Progenitor cell of endocrine pancreas (in vitro differentiated cells): ENCODE data around the gene FN1. TPM values are rescaled to one million over a fixed set of nuclear protein-coding genes. Genes with fewer than 3 reads are reported as not detected.

Experiments used
- DNase-seq: peaks from one replicate; pipeline ENCODE4 v3.0.0; 2021; ENCODE audit warnings: low spot score; ENCODE audit not compliant: unreplicated experiment
- H3K27ac Mint-ChIP-seq: 2 replicates; pipeline ENCODE4 v1.8.0; 2021; ENCODE audit warnings: mild to moderate bottlenecking, moderate library complexity, mixed read lengths
- H3K27me3 Mint-ChIP-seq: 2 replicates; pipeline ENCODE4 v1.8.0; 2021; ENCODE audit warnings: mixed read lengths
- H3K36me3 Mint-ChIP-seq: 2 replicates; pipeline ENCODE4 v1.8.0; 2022; ENCODE audit warnings: mixed read lengths; ENCODE audit not compliant: insufficient read depth
- H3K4me1 Mint-ChIP-seq: 2 replicates; pipeline ENCODE4 v1.8.0; 2021; ENCODE audit warnings: low read depth, mixed read lengths
- H3K4me3 Mint-ChIP-seq: 2 replicates; pipeline ENCODE4 v1.8.0; 2021; ENCODE audit warnings: low read depth, mild to moderate bottlenecking, moderate library complexity, mixed read lengths
- H3K9me3 Mint-ChIP-seq: 2 replicates; pipeline ENCODE4 v1.8.0; 2021; ENCODE audit warnings: low read depth, mixed read lengths
- CTCF ChIP-seq: fragments of 200-600 bp; sonication (generic); IDR thresholded peaks from one replicate; pipeline ENCODE4 v1.5.0; 2021; ENCODE audit warnings: antibody characterized with exemption, mild to moderate bottlenecking; ENCODE audit not compliant: unreplicated experiment
- total RNA-seq: library from RNA; stranded (reverse); gene quantifications from 2 replicates; pipeline ENCODE4 v1.2.1, GENCODE V29; 2021

Gene FN1
- total RNA-seq, 1 donor from 2014 or later = 2,744 TPM

GRCh38 chr2:215461836-215462532 is 26.1 kb upstream of the FN1 start:
- H3K27me3 Mint-ChIP-seq = no peaks in the 10 kb centered on the region
- H3K4me3 Mint-ChIP-seq = no peak overlapping the region
- H3K36me3 Mint-ChIP-seq = no peaks in the 10 kb centered on the region
- H3K4me1 Mint-ChIP-seq = peaks cover 7% of the 10 kb centered on the region
- peaks cover 4% of the 10 kb centered on the region for H3K9me3 Mint-ChIP-seq
- H3K27ac Mint-ChIP-seq = no peak overlapping the region
- TF ChIP-seq CTCF = no peak
- DNase-seq = no peak

GRCh38 chr2:215460682-215461382 is 25.0 kb upstream of the FN1 start:
- Mint-ChIP-seq H3K4me3 (no peak overlapping the region), H3K4me1 (peaks cover 9% of the 10 kb centered on the region), H3K27me3 (no peaks in the 10 kb centered on the region), H3K36me3 (no peaks in the 10 kb centered on the region), H3K9me3 (peaks cover 4% of the 10 kb centered on the region), H3K27ac (peak overlapping the region; percentile 27)
- no peak for TF ChIP-seq CTCF
- no peak for DNase-seq

GRCh38 chr2:215455958-215456357 is 20.1 kb upstream of the FN1 start:
- Mint-ChIP-seq H3K27ac (no peak overlapping the region), H3K4me1 (peaks cover 11% of the 10 kb centered on the region), H3K4me3 (no peak overlapping the region), H3K9me3 (peaks cover 3% of the 10 kb centered on the region), H3K27me3 (no peaks in the 10 kb centered on the region), H3K36me3 (no peaks in the 10 kb centered on the region)
- no peak for TF ChIP-seq CTCF
- DNase-seq = no peak

GRCh38 chr2:215454519-215455246 is 18.8 kb upstream of the FN1 start:
- Mint-ChIP-seq H3K27ac (no peak overlapping the region), H3K36me3 (peaks cover 1% of the 10 kb centered on the region), H3K4me1 (peaks cover 6% of the 10 kb centered on the region), H3K27me3 (no peaks in the 10 kb centered on the region), H3K9me3 (peaks cover 7% of the 10 kb centered on the region), H3K4me3 (no peak overlapping the region)
- DNase-seq = no peak
- peak; percentile 76 for TF ChIP-seq CTCF

- peaks cover 1% of the 10 kb centered on the region for H3K36me3 Mint-ChIP-seq
- no peak overlapping the region for H3K27ac Mint-ChIP-seq
- no peak overlapping the region for H3K4me3 Mint-ChIP-seq
- TF ChIP-seq CTCF = no peak
- H3K9me3 Mint-ChIP-seq = peaks cover 7% of the 10 kb centered on the region
- no peaks in the 10 kb centered on the region for H3K27me3 Mint-ChIP-seq
- no peak for DNase-seq
- H3K4me1 Mint-ChIP-seq = peaks cover 6% of the 10 kb centered on the region
Measured at GRCh38 chr2:215452725-215453124, 16.9 kb upstream of the FN1 start.
